HTERT RPE-1 (cell line): ENCODE data around the gene ATXN7L3.

ENCODE experiments used
- in situ Hi-C: fragments of 300-500 bp; cut with MboI; formaldehyde crosslinking; loops from 4 replicates; pipeline ENCODE4 v1.14.3; 2020; ENCODE audit warnings: low sequenced_read_pairs

The ATXN7L3 gene

DNA sequence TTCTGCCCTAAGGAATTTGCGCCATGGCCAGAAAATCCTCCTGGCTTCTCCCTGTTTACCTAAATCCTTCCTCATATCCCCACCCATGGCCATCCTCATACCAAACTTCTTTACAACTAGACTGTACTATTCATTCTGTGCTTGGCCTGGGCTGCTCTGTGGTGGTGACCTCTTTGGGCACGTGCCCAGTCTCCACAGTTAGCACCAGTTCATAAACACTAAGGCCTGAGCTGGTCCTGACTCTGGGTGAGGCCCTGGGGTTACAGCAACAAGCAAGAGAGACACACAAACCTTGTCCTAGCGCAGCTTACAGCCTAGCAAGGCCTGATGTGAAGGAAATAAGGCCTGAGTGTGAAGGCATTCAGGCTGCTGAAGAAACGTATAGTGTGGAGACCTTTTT lies 3.1 kb upstream of the ATXN7L3 start:
- in situ Hi-C loops, result no loop called here

DNA sequence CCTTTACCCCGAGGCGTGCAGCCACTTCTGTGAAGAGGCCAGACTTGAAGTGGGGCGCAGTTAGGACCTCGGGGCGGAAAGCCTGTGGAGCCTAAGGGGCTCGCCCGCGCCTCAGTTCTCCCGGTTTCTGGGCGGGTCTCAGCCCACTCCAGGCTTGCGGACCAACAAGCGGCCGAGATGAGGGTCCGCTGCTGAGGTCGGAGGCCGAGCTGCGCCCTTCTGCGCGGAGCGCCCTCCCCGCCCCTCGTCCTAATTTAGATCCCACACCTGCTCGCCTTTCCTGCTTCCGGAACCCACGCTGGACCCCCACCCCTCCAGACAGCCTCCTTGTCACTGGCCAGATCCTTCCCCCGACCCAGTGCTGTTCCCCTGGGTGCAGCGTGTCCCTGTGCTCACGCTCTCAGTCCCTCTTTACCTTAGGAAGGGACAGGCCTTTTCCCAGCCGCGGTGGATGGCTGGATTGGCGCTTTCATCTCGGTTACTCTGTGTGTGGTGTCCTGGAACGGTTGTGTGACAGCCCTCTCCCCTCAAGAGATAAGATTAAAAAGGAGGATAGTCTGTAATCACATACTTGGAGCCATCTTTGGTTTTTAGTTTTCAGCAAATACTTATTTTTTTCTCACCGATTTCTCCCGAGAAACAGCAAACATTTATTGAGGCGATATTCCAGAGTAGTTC lies 933 bp upstream of the ATXN7L3 start:
- in situ Hi-C loops, result no loop called here

GRCh38 chr17:44198721-44199552 lies 747 bp downstream of the ATXN7L3 start:
- in situ Hi-C loops, result no loop called here

GRCh38 chr17:44197980-44198720 lies 1.5 kb downstream of the ATXN7L3 start:
- in situ Hi-C loops, result no loop called here

DNA sequence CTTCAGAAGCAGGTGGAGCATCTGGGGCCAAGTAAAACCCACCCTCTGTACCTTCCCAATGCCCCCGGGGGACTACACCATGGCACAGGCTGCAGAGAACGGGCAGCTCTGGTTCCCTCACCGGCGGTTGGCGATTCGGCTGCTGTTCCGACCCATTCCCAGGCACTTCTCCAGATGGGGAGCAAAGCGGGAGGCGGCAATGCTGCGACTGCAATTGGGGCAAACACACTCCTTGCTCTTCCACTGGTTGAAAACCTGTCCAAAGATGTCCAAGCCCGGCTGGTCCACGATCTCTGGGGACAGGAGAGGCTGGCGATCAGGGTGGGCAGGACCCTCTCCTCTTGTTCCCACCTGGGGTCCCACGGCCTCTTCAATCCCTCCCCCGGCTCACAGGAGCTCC lies 2.6 kb downstream of the ATXN7L3 start:
- in situ Hi-C loops, result no loop called here

GRCh38 chr17:44193326-44194084 lies 6.2 kb downstream of the ATXN7L3 start:
- in situ Hi-C loops, result no loop called here

GRCh38 chr17:44192750-44193149 lies 6.9 kb downstream of the ATXN7L3 start:
- in situ Hi-C loops, result no loop called here

- in situ Hi-C loops, result no loop called here
Observed at GRCh38 chr17:44191941-44192496, 7.7 kb downstream of the ATXN7L3 start.

GRCh38 chr17:44191369-44191768 lies 8.3 kb downstream of the ATXN7L3 start:
- in situ Hi-C loops, result no loop called here

- in situ Hi-C loops, result no loop called here
Observed at GRCh38 chr17:44190481-44190880, 9.2 kb downstream of the ATXN7L3 start.

DNA sequence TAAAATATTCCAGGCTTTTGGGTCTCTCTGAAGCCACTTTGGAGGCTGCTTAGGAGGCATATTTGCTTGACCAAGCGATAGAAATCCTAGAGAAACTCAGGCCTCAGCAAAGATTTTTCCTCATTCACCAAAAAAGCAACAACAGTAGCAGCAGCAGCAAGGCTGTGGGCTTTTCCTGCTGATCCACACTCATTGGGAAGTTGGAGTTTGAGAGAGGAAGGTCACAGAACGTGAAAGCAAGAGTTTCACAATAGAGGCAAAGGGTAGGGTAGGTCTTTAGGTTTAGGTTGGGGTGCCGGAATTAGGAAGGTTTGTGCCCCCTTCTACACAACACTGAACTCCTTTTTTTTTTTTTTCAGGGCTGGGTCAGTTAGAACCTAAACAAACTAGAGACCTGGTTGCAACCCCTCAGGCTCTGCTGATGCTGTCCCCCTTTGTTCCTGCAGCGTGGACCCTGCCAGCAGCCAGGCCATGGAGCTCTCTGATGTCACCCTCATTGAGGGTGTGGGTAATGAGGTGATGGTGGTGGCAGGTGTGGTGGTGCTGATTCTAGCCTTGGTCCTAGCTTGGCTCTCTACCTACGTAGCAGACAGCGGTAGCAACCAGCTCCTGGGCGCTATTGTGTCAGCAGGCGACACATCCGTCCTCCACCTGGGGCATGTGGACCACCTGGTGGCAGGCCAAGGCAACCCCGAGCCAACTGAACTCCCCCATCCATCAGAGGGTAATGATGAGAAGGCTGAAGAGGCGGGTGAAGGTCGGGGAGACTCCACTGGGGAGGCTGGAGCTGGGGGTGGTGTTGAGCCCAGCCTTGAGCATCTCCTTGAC lies 10.9 kb downstream of the ATXN7L3 start:
- in situ Hi-C loops, result no loop called here

DNA sequence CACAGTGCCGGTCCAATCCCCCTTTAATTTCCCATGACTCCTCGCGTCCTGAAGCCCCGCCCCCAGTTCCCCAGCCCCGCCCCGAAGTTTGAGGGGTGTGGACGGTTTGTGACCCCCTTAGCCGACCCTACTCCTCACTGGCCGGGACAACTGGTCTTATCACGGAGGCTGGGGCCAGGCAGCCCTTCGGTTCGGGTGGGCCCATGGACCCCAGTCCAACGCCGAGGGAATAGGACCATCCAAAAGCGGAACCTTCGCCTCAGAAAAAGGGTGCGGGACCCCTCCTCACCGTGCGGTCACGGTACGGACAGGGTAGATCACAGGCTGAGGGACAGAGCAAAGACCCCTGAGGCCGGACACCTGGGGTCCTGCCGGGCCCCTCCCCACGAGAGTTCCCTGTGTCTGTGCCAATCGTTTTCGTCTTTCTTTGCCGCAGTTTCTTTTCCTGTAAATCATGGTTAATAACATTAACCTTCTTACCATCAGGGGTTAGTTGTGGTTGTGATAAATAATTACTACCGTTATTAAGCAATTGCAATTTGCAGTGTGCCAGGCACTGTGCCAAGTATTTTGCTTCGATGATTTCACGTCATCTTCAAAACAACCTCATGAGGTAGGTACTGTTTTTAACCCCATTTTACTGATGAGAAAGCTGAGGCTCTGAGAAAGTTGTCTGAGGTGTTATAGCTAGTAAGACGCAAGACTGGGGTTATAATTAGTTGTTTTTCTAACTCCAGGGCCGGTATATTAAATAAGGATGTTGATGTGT lies 12.4 kb downstream of the ATXN7L3 start:
- in situ Hi-C loops, result no loop called here

- in situ Hi-C loops, result no loop called here
Observed at GRCh38 chr17:44186307-44187130, 13.2 kb downstream of the ATXN7L3 start, which contains the start of gene TMUB2. Gene TMUB2, plus strand, starts transcription at chr17:44186972. Its CDS starts 737 bp downstream, at chr17:44187709.

DNA sequence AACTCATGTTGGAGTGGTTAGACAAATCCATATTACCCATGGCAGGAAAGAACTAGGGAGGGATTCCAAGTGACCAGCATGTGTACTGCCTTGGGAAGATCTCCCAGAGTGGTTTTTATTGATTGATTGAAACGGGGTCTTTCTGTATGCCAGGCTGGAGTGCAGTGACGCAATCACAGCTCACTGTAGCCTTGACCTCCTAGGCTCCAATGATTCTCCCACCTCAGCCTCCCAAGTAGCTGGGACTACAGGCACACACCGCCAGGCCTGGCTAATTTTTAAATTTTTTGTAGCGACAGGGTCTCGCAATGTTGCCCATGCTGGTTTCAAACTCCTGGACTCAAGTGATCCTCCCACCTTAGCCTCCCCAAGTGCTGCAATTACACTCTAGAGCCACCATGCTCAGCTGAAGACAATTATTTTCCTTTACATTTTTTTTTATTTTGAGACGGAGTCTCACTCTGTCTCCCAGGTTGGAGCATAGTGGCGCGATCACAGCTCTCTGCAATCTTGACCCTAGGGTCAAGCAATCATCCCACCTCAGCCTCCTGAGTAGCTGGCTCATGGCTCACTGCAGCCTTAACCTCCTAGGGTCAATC lies 15.4 kb downstream of the ATXN7L3 start:
- in situ Hi-C loops, result no loop called here

GRCh38 chr17:44183024-44183423 lies 16.7 kb downstream of the ATXN7L3 start:
- in situ Hi-C loops, result no loop called here

DNA sequence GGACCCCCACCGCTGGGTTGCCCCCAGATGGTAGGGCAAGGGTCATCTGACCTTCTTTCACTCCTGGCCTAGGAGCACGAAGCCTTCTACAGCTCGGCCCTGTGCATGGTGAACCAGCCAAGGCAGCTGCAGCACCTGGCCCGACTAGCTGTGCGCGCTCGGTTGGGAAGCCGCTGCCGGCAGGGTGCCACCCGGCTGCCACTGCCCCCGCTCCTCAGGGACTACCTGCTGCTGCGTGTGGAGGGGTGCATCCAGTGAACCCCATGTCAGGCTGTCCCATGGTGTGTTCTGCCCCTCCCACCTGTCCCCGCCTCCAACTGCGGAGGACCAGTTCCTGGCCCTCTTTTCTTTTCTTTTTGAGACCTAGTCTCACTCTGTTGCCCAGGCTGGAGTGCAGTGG lies 21.6 kb downstream of the ATXN7L3 start:
- in situ Hi-C loops, result no loop called here

DNA sequence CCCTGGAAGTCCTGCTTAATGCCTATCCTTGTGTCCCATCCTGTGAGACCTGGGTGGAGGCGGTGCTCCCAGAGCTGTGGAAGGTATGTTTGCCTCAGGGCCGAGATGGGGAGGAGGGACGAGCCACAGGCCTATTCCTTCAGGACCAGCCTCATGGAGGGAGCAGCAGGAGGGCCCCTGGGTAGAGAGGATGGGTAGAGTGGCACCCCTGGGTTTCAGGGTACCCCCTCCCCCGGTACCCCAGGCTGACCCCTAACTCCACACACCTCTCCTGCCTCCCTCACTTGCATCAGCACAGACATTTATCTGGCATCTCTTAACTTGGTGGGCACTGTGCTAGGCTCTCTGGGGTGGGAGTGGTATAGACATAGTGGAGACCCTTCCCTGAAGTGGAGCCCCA lies 22.0 kb downstream of the ATXN7L3 start:
- in situ Hi-C loops, result no loop called here
